BLaER1 treated with 17β-estradiol and CSF1 and Interleukin-3, amounts not matched to agents 10 nM and 100 nM (cell line): ENCODE results near the gene ZBTB20.

ENCODE experiments used
- H3K27ac ChIP-seq, 11 experiments: shearing (Covaris generic); formaldehyde crosslinking; 2 replicates each; pipeline ENCODE4 v1.8.1; 2022
- H3K27me3 ChIP-seq, 11 experiments: shearing (Covaris generic); formaldehyde crosslinking; 2 replicates each; pipeline ENCODE4 v1.8.1; 2022
- H3K36me3 ChIP-seq, 11 experiments: shearing (Covaris generic); formaldehyde crosslinking; 2 replicates each; pipeline ENCODE4 v1.8.1; 2022
- H3K4me1 ChIP-seq, 10 experiments: shearing (Covaris generic); formaldehyde crosslinking; 2 replicates each; pipeline ENCODE4 v1.8.1; 2022
- H3K4me2 ChIP-seq, 11 experiments: shearing (Covaris generic); formaldehyde crosslinking; 2 replicates each; pipeline ENCODE4 v1.8.1; 2022
- H3K4me3 ChIP-seq, 10 experiments: shearing (Covaris generic); formaldehyde crosslinking; 2 replicates each; pipeline ENCODE4 v1.8.1; 2022
- H3K9ac ChIP-seq, 11 experiments: shearing (Covaris generic); formaldehyde crosslinking; 2 replicates each; pipeline ENCODE4 v1.8.1; 2022
- H3K9me3 ChIP-seq, 11 experiments: shearing (Covaris generic); formaldehyde crosslinking; replicated peaks in 1 of 11; 2 replicates each; pipeline ENCODE4 v1.8.1; 2022
- H4K20me1 ChIP-seq, 11 experiments: shearing (Covaris generic); formaldehyde crosslinking; 2 replicates each; pipeline ENCODE4 v1.8.1; 2022
- Cebpa-rat ChIP-seq, 11 experiments: shearing (Covaris generic); IDR thresholded peaks; 2 replicates each; pipeline ENCODE4 v1.8.1; 2022

The ZBTB20 gene

DNA sequence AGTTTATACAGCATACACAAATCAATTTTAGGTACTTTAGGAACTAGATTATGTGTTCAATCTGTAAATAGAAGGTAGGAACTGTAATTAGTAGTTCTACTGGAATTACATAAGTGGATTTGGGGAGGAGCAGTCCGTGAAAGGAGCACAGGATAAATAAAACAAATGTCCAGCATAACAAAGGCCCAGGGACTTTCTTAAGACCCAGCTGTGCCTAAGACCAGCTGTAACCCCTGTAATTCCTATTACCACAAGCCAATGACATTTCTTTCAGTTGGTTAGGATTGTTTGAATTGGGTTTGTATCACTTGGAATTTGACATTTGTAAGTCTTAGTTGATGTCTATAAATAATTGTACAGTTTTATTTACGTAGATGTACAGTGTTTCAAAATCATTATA lies 4.8 kb upstream of the ZBTB20 start:
- H3K9ac ChIP-seq, result no peak overlapping the region
- no peaks in the 10 kb centered on the region for H3K27me3 ChIP-seq
- H3K4me2 ChIP-seq, result no peak overlapping the region
- H3K4me1 ChIP-seq, result peaks cover 7 to 11% (median 10%) of the 10 kb centered on the region in 10 experiments; a peak in 17 of 20 replicates
- H3K36me3 ChIP-seq, result no peaks in the 10 kb centered on the region
- H3K4me3 ChIP-seq, result no peak overlapping the region
- no peaks in the 10 kb centered on the region for H4K20me1 ChIP-seq
- no peak overlapping the region for H3K27ac ChIP-seq
- no peaks in the 10 kb centered on the region for H3K9me3 ChIP-seq
- TF ChIP-seq Cebpa-rat (IDR thresholded peaks at IDR 0.05), result no peak

DNA sequence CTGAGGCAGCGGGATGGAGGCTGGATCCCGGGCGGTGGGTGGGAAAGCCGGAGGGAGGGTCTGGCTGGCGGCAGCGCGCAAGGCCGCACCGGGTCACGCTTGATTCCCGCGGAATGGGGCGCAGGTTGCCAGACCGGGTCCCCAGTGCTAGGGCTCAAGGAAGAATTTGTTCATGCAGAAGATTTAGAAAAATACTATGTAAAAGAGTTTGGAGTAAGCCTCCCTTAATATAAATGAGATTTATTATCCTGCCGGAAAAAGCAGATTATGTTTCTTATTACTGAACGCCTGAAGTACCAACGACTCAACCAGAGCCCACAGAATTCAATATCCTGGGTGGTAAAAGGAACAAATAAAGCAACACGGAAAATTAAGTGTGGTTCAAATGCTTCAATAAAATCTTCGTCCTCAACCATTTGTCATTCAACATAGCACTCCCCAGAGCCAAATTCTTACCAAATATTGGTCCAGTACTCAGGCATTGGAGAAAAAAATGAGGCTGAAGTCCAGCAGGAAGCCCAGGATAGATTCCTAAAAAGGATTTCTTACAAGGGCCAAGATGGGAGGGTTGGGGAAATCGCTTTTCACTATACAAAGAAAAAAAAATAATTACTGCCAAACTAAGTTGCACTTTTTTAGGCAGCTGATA lies 1.2 kb upstream of the ZBTB20 start:
- H3K27ac ChIP-seq, result peak overlapping the region; percentile 82 to 95 (median 91)
- H3K4me3 ChIP-seq, result peak overlapping the region; percentile 74 to 85 (median 78)
- no peak for TF ChIP-seq Cebpa-rat (IDR thresholded peaks at IDR 0.05)
- peak overlapping the region; percentile 71 to 94 (median 81) for H3K4me2 ChIP-seq
- H3K36me3 ChIP-seq, result no peaks in the 10 kb centered on the region
- H3K9ac ChIP-seq, result peak overlapping the region; percentile 82 to 95 (median 92)
- no peaks in the 10 kb centered on the region; a peak in 1 of 22 replicates for H4K20me1 ChIP-seq
- peaks cover 7 to 28% (median 20%) of the 10 kb centered on the region in 10 experiments; a peak in 18 of 20 replicates for H3K4me1 ChIP-seq
- H3K27me3 ChIP-seq, result no peaks in the 10 kb centered on the region
- no peaks in the 10 kb centered on the region for H3K9me3 ChIP-seq

DNA sequence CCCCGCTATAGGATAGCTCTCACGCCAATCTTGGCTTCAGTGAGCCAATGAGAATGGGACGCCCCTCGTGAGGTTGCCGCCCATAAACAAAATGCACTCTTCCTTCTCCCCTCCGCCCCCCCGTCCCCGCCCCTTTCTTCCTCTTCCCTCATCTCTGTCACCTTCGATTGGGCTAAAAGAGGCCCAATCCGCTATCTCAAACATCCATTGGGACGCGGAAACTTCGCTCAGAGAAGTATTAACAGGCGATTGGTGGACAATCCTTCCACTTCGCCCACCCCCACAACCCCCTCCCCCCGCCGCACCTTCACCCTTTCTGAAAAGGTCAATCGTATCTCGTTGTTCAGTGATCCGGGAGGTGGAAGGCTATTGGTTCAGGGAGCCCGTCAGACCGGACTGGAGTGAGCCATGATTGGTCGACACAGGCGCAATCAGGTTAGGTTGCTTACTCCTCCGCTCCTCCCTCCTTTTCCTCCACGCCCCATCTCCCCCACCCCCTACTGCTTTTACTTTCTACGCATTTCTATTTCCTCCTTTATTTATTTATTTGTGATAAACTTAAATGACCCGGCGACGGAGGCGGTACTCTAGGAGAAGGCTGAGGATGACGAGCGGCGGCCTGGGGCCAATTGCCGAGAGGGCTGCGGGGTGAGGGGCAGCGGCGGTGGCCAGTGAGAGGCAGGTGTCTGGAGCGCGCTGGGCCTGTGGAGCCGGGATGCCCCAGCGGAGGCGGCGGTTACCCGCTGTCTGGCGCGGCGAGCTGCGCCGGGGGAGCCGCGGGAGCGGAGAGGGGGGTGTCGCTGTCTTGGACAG lies 447 bp upstream of the ZBTB20 start:
- Histone ChIP-seq H3K9me3 (no peaks in the 10 kb centered on the region), H3K4me2 (peak overlapping the region; percentile 71 to 94 (median 81)), H3K4me1 (peaks cover 7 to 28% (median 20%) of the 10 kb centered on the region in 10 experiments; a peak in 18 of 20 replicates), H4K20me1 (no peaks in the 10 kb centered on the region; a peak in 1 of 22 replicates), H3K27me3 (no peaks in the 10 kb centered on the region), H3K27ac (peak overlapping the region; percentile 85 to 96 (median 93)), H3K9ac (peak overlapping the region; percentile 90 to 98 (median 94)), H3K36me3 (no peaks in the 10 kb centered on the region), H3K4me3 (peak overlapping the region; percentile 77 to 94 (median 86))
- TF ChIP-seq Cebpa-rat (IDR thresholded peaks at IDR 0.05), result no peak

DNA sequence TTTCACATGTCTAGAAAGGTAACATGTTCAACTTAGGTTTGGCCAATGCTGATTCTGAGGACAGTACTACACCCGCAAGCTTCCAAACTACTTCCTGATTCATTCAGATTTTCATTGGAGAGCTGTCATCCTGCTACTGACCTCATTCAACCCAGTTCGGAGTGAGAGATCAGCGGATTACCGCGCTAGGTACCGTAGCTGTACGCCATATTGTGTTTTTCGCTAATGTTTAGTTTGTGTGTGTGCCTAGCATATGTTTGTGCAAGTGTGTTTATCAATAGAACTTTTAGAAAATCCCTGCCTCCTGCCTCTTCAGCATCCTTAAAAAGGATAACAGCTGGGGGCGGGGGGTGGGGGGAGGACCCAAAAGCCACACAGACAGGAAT lies 1.1 kb downstream of the ZBTB20 start:
- TF ChIP-seq Cebpa-rat (IDR thresholded peaks at IDR 0.05), result no peak
- Histone ChIP-seq H3K4me1 (peaks cover 7 to 28% (median 20%) of the 10 kb centered on the region in 10 experiments; a peak in 18 of 20 replicates), H3K36me3 (no peaks in the 10 kb centered on the region), H3K27me3 (no peaks in the 10 kb centered on the region), H4K20me1 (peaks cover 0 to 4% (median 0%) of the 10 kb centered on the region in 11 experiments; a peak in 2 of 22 replicates), H3K4me3 (peak overlapping the region; percentile 77 to 94 (median 86)), H3K9me3 (no peaks in the 10 kb centered on the region), H3K27ac (peak overlapping the region; percentile 81 to 96 (median 89)), H3K9ac (peak overlapping the region; percentile 89 to 98 (median 92)), H3K4me2 (peak overlapping the region; percentile 74 to 92 (median 87))

DNA sequence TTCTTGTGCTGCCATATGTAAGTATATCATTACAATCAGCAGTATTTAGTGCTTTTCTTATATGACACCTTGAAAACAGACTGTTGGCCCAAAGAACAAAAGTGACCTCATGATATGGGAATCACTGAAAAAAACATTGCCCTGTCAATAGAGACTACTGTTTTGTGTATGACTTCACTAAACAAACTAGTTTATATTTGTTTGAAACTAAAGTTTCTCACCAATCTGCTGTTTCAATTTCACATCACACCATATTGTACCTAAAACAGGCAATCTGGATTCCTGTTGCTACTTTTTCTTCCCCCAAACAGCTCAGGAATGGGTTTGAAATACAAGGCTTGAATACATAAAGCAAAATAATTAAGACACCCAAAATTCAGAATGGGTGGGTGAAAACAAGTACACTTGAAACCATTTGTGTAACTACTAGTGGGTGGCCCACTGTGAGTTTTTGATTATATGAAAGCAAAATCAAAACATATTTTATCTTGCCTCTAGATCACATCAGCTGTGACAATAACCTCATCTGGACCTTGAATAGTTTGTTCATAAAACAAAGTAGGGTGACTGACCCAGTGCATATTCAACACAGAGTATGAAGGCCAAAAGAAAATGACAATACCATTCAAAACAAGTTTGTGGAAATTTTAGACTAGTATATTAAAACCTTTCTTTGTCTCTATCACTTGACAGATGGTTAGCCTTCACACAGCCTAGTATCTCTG lies 5.9 kb downstream of the ZBTB20 start:
- no peak overlapping the region for H3K4me2 ChIP-seq

DNA sequence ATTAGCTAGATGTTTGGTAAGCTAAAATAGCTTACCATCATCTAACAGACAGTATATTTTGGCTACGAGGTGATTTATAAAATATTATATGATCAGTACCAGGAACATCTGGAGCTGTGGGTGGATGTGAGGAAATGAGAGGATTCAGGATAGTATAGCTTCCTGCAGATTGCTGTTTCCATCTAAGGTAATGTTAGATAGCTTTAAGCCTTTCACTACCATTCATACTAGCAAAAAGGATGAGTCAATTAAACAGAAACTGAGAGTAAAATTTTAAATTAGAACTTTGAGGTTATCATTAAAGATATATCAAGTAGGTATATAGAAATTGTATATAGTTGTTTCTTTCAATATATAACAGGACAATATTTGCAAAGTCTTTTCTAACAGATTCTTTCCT lies 8.0 kb downstream of the ZBTB20 start:
- Histone ChIP-seq H3K27ac (no peak overlapping the region), H3K36me3 (no peaks in the 10 kb centered on the region), H3K27me3 (no peaks in the 10 kb centered on the region), H3K4me2 (no peak overlapping the region), H3K9me3 (no peaks in the 10 kb centered on the region), H3K9ac (no peak overlapping the region), H3K4me1 (no peaks in the 10 kb centered on the region), H3K4me3 (no peak overlapping the region), H4K20me1 (peaks cover 0 to 12% (median 0%) of the 10 kb centered on the region in 11 experiments; a peak in 2 of 22 replicates)
- no peak for TF ChIP-seq Cebpa-rat (IDR thresholded peaks at IDR 0.05)

More for the DNA sequence above, 5.9 kb downstream of the ZBTB20 start:
- Histone ChIP-seq H3K9ac (no peak overlapping the region), H3K9me3 (no peaks in the 10 kb centered on the region), H3K27ac (no peak overlapping the region), H3K36me3 (no peaks in the 10 kb centered on the region), H3K27me3 (no peaks in the 10 kb centered on the region), H3K4me3 (no peak overlapping the region), H3K4me1 (peaks cover 0 to 17% (median 10%) of the 10 kb centered on the region in 10 experiments; a peak in 16 of 20 replicates), H4K20me1 (peaks cover 0 to 12% (median 0%) of the 10 kb centered on the region in 11 experiments; a peak in 2 of 22 replicates)
- TF ChIP-seq Cebpa-rat (IDR thresholded peaks at IDR 0.05), result no peak

DNA sequence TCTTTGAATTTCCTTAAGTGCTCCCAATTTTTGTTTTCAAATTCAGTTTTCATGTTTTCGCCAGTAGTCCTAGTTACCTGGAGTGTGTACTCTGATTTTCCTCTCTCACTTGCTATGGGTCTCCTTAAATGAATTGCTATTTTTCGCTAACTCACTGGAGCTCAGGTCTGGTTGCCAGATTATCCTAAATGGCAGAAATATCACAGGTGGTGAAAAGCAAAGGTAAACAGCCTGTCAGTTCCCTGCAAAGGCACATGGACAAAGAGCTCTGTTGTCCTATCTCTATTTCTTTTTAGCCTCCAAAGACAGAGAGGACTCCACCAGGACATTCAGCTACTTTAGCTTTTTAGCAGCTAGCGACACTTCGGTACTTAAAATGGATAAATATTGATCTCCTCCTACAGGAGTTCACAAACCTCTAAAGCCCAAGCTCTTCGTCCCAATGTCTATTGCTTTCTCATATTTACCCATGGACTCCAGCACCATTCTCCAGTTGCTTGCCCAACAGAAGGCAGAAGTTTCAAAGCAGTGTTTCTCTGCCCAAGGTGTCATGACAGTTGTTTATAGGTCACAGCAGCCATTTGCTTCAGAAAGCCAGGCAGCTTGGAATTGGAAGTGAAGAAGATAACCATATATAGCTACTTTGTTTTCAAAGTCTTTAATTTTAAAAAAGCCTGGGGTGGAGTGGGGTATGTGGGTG lies 12.3 kb downstream of the ZBTB20 start:
- Histone ChIP-seq H3K27ac (no peak overlapping the region), H3K4me3 (no peak overlapping the region), H3K9ac (no peak overlapping the region), H4K20me1 (peaks cover 0 to 5% (median 0%) of the 10 kb centered on the region in 11 experiments; a peak in 2 of 22 replicates), H3K27me3 (no peaks in the 10 kb centered on the region), H3K4me2 (no peak overlapping the region), H3K4me1 (no peaks in the 10 kb centered on the region), H3K36me3 (no peaks in the 10 kb centered on the region), H3K9me3 (no peaks in the 10 kb centered on the region)
- no peak for TF ChIP-seq Cebpa-rat (IDR thresholded peaks at IDR 0.05)

DNA sequence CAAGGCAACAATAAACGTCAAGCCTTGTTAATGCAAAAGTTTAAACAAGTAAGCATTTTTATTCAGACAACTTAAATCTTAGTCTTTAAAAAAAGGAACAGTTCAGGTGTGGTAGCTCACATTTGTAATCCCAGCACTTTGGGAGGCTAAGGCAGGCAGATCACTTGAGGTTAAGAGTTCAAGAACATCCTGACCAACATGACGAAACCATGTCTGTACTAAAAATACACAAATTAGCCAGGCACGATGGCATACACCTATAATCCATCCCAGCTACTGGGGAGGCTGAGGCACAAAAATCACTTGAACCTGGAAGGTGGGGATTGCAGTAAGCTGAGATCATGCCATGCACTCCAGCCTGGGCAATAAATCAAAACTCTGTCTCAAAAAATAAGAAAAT lies 19.9 kb downstream of the ZBTB20 start:
- peaks cover 0 to 4% (median 0%) of the 10 kb centered on the region in 11 experiments; a peak in 2 of 22 replicates for H4K20me1 ChIP-seq
- no peaks in the 10 kb centered on the region for H3K4me1 ChIP-seq
- H3K27ac ChIP-seq, result no peak overlapping the region
- no peak for TF ChIP-seq Cebpa-rat (IDR thresholded peaks at IDR 0.05)
- H3K27me3 ChIP-seq, result no peaks in the 10 kb centered on the region
- no peaks in the 10 kb centered on the region for H3K9me3 ChIP-seq
- no peak overlapping the region for H3K4me2 ChIP-seq
- no peak overlapping the region for H3K9ac ChIP-seq
- H3K4me3 ChIP-seq, result no peak overlapping the region
- H3K36me3 ChIP-seq, result no peaks in the 10 kb centered on the region
